Kasumi-1 (cell line): ENCODE results near the gene NLRP14.

ENCODE experiments used
- DNase-seq, 2 experiments: peaks; one replicate each; lab custom pipeline; 2025; lab: John Stamatoyannopoulos, UW

Gene NLRP14

DNA sequence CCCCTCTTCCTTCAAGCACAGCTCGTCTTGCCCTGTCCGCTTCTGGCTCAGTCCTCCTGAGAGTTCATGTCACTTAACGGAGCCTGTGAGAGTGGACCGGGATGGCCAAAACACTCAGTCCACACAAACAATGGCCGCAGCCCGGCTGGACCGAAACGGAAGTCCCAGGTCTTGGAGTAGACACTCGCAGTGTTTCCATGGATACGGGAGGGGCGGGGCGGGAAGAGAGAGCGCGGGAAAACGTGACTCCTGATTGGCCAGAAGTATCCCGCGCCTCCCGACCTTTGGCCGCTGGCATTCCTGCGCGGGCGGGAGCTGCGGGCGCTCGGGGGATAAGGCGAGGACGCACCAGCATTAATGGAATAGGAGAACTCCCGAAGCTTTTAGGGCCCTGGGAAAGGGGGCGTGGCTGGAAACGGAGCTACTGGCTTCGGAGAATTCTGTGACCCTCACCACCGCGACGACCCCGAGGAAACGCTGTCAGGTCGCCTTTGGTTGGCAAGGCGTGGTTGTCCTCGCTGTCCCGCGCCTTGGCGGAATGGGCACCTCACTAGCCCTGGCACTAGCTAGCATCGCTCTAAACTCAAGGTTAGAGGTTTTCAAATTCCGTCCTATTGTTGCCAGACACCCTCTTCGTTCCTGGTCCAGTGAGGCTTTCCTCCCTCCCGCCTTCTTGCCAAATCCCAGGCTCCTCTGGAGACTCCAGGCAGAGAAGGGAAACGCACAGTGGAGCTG is at the start of gene NLRP14, which contains the start of gene ZNF214:
TSS of gene NLRP14 (plus strand) at position 297 of the 735 bp plus-strand sequence. CDS start 18,108 bp downstream, outside the sequence.
TSS of gene ZNF214 (minus strand) at position 164 of the 735 bp plus-strand sequence. CDS start 17,511 bp downstream, outside the sequence.
- DNase-seq, result no peak

DNA sequence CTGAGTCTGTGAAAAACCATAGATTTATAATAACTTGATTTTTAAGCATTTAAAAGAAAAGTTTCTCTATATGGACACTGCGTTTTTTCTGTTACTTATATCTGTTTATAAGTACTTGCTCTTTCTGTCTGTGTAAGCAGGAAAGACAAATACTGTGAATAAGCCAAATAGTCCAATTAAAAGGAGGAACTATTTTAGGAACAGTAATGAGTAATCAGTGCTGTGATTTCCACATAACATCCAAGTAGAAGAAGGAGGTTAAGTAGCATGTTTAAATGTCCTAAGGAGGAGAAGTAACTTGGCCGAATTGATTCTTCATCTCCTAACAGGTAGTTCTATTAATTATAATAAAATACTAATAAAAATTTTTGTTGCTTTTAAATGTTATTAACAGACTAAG is 40.9 kb upstream of the NLRP14 start:
- no peak for DNase-seq

GRCh38 chr11:6986487-6986886 is 33.8 kb upstream of the NLRP14 start:
- no peak for DNase-seq

- no peak for DNase-seq
Measured at GRCh38 chr11:6988506-6988905, 31.8 kb upstream of the NLRP14 start.

- peak; percentile 2 to 9 for DNase-seq
Measured at GRCh38 chr11:6991227-6991626, 29.1 kb upstream of the NLRP14 start.

- no peak for DNase-seq
Measured at GRCh38 chr11:6992026-6992425, 28.3 kb upstream of the NLRP14 start.

DNA sequence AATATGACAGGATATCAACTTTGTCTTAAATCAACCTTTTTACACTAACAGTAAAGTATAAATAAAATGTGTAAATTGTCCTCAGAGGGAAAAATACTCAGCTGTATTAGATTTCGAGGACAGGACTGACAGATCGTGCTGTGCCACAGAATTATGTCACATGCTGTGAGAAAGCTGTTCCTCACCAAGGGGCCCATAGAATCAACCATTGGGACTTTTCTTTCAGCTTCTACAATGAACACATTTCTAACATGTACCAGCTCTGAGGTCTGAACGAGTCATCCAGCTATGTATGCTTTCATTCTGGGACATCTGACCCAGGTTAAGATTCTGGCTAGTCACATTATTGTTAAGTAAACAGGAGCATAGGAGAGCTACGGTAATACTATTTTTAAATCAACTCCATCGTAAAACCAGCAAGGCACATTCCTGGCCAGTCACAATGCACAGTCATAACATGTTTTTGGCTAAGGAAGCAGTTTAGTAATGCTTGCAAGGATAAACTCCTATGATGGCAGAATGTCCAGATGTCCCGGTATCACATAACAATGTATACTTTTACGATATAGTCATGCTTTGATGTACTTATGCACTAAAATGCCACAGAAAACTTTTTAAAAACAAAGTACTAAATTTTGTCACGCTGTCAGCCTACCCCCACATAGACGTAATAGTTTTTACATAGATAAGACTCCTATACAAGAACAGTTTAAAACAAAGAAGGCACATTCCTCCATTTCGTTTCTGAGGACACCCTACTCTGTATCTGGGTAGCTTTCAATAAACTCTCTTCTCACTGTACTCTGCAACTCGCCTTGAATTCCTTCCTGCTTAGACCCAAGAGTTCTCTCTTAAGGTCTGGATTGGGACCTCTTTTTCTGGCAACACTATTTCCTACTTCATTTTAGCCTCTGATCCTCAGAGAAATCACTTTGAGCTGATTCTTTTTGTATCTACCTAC is 27.5 kb upstream of the NLRP14 start:
- no peak for DNase-seq

DNA sequence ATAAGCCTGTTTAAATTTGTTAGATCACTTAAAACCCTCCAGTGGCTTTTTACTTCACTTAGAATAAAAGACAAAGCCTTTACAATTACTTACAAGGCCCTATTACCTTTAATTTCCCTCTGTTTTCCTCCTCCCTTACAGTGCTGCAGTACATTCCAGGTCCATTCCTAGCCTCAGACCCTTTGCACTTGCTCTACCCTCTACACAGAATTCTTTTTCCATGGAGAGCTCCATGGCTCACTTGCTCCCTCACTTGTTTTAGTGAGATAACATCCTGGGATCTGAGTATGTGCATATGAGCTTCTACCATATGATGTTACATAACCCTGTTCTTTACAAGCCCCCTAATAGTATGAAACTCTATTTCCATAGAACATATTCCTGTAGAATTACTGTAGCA is 24.6 kb upstream of the NLRP14 start:
- DNase-seq, result no peak

- DNase-seq, result no peak
Measured at GRCh38 chr11:7004482-7004881, 15.8 kb upstream of the NLRP14 start.

DNA sequence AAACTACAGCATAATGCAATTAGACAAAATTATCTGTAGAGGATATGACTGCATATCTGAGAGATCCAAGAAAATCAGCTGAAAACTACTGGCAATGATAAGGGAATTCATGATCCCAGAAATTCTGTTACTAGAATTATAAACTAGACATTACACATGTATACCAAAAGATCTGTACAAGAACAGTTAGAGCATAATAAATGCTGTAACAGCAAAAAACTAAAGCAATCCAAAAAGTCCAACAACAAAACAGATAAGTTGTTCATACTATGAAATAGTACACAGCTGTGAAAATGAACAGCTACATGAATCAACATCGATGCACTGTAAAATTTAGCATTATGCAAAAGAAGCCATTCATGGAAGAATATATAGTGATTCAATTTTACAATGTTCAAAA is 6.2 kb upstream of the NLRP14 start:
- DNase-seq, result no peak

GRCh38 chr11:7016011-7016410 is 4.3 kb upstream of the NLRP14 start:
- DNase-seq, result no peak

GRCh38 chr11:7019500-7020182 is 638 bp upstream of the NLRP14 start:
- no peak for DNase-seq

GRCh38 chr11:7021318-7021717 is 1.0 kb downstream of the NLRP14 start:
- DNase-seq, result no peak

- no peak for DNase-seq
Measured at GRCh38 chr11:7028141-7028540, 7.9 kb downstream of the NLRP14 start.

DNA sequence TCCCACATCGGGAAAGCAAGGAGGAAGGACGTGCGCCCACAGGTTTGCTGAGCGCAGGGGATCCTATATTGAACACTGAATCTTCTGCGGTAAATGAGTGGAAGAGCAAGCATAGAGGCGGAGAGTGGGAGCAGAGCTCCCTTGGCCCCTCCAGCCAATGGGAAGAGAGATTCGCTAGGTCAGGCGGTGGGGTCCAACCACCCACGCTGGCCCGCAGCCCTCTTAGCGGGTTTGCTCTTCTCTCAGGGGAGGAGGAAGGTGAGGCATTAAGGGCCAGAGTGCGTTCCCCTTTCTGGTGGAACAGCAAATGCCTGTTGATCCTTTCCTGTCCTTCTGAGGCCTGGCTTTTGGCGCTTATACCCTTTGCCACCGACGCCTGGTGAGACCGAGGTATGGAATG is 10.6 kb downstream of the NLRP14 start:
- no peak for DNase-seq

- DNase-seq, result no peak
Measured at GRCh38 chr11:7031471-7031871, 11.2 kb downstream of the NLRP14 start.

GRCh38 chr11:7032692-7033091 is 12.4 kb downstream of the NLRP14 start:
- no peak for DNase-seq

DNA sequence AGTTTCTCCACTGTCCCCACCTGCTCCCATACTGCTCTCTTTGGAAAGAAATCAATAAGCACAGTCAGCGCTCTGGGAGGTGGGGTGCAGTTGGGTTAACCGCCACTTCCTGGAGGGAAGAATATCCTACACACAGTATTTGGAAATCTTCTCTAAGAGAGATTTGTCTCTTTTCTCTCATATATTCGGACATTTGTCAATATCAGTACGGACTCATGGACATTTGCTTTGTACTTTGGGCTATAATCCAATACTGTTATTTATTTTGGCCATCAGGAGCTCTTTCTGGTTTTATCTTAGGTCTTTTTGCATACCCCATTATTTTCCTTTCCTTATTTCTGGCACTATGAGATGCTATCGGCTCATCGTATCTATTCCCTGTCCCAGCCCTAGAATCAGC is 13.7 kb downstream of the NLRP14 start:
- DNase-seq, result no peak

DNA sequence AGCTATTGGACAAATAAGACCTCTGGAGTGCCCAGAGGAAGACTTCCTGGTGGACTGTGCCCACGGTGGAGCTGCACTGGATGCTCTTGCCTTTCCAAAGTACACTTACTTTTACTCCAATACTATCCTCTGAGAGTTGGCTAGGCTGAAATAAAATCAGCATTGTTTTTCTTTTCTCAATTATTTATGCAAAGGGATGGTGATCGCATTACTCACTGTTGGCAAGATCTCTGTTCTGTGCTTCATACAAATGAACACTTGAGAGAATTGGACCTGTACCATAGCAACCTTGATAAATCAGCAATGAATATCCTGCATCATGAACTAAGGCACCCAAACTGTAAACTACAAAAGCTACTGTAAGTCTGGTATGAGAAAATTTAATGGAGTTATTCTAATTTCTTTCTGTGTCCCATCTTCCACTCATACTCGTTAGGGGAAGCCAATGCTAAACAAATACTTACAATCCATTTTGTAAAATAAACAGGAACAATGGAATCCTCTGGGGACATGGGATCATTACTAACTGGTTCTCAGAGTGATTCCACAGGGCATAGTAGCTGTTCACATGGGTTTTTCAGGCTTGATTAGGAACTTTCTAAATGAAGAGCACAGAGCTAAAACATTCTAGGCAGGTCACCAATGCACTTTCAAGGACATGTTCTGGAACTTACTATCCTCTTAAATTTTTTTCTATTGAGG is 26.3 kb downstream of the NLRP14 start:
- DNase-seq, result no peak

DNA sequence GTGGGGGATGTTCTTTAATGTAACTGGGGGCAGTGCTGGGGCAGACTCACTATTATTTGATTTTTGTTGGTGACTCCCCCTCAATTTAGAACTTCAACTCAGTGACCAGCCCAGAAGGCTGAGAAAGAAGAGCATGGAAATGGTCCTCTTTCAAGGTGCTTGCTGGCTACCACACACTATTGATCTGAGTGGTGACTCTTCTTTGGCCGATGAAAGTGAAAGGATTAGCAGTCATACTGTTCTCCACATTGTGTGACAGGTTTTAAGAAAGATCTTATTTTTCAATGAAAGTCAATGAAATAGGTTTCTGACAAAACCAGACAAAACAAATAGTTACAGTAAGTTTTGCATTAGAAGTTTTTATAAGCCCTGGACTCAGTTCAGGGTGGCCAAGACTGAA is 29.9 kb downstream of the NLRP14 start:
- DNase-seq, result no peak

DNA sequence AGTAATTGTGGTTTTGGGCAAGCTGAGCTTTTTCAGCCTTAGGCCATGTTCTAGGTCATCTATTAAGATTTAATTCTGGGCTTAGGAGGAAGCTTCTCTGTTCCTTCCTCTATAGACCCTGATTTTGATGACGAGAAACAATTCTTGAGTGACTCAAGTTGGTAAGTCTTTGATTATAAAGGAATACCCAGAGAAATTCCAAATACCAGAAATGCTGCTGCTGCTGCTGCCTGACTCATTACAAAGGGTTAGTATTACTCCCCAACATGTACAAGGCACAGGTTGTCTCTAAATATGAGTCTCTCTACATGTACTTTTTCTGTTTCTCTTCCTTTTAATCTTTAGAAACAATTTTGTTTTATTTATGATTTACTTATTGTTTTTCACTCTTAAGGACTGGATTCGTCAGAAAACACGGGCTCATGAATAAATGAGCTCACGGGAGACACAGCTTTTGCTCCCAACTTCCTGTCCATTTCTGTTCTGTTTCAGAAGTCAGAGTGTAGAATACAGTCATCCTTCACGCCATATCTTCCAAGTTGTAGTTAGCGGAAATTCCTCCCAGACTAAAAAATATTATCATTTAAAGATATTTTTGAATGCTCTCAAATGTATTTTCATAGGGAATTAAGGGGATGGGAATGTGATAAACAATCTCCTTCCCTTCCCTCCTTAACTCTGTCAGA is 36.7 kb downstream of the NLRP14 start:
- no peak for DNase-seq
